Ishikawa (cell line): ENCODE data around the gene MIB1.

ENCODE experiments used
- CEBPB ChIP-seq: IDR thresholded peaks from 2 replicates; pipeline ENCODE4 v1.6.1; 2012
- EGR1 ChIP-seq: IDR thresholded peaks from 2 replicates; pipeline ENCODE4 v1.6.1; 2012
- TAF1 ChIP-seq: IDR thresholded peaks from 2 replicates; pipeline ENCODE4 v1.6.1; 2012; ENCODE audit warnings: low read depth, mild to moderate bottlenecking
- TCF12 ChIP-seq: IDR thresholded peaks from 2 replicates; pipeline ENCODE4 v1.6.1; 2012; ENCODE audit warnings: low read depth
- TF ChIP-seq, protein P1 (sequence below): IDR thresholded peaks from 2 replicates; pipeline ENCODE4 v1.6.1; 2012

DNA sequence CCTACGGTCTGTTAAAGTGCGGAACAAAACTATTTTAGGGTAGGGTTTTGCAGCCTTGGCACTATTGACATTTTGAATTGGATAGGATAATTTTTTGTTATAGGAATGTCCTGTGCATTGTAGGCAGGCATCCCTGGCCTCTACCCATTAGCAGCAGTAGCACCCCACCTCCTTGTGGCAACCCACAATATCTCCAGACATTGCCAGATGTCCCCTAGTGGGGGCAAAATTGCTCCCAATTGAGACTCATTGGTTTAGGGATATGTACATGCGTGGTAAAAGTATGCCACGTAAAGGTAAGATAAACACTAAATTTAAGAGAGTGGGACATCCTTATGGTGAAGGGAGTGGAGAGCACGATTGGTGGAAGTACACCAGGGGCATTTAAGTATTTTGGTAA, 4.6 kb downstream of the MIB1 start:
- no peak for TF ChIP-seq TCF12
- no peak for TF ChIP-seq EGR1
- no peak for TF ChIP-seq CEBPB
- TF ChIP-seq TAF1, result no peak
- TF ChIP-seq, protein P1, sequence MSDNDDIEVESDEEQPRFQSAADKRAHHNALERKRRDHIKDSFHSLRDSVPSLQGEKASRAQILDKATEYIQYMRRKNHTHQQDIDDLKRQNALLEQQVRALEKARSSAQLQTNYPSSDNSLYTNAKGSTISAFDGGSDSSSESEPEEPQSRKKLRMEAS, result no peak
